TTC549 (cell line): ENCODE data around the gene KIF1A.

ENCODE experiments used
- FAIRE-seq: peaks from 2 replicates; lab custom pipeline; 2012; peaks lifted over from hg19 to GRCh38; lab: Jason Lieb, UNC

KIF1A gene

GRCh38 chr2:240719676-240720545 is 100.1 kb downstream of the KIF1A start:
- FAIRE-seq = no peak

GRCh38 chr2:240718896-240719490 is 101.0 kb downstream of the KIF1A start:
- FAIRE-seq = no peak

GRCh38 chr2:240717681-240718581 is 102.1 kb downstream of the KIF1A start:
- no peak for FAIRE-seq

GRCh38 chr2:240717181-240717641 is 102.8 kb downstream of the KIF1A start:
- no peak for FAIRE-seq

- no peak for FAIRE-seq
These were observed 103.8 kb downstream of the KIF1A start for GRCh38 chr2:240716130-240716798.

GRCh38 chr2:240714747-240715725 is 105.0 kb downstream of the KIF1A start:
- no peak for FAIRE-seq

- FAIRE-seq = no peak
These were observed 105.9 kb downstream of the KIF1A start for GRCh38 chr2:240713928-240714746.

GRCh38 chr2:240713071-240713927 is 106.7 kb downstream of the KIF1A start:
- FAIRE-seq = no peak

- no peak for FAIRE-seq
These were observed 107.9 kb downstream of the KIF1A start for GRCh38 chr2:240712121-240712520.

- no peak for FAIRE-seq
These were observed 108.3 kb downstream of the KIF1A start for GRCh38 chr2:240711701-240712100.

- FAIRE-seq = no peak
These were observed 108.7 kb downstream of the KIF1A start for GRCh38 chr2:240711296-240711695.

GRCh38 chr2:240708457-240708856 is 111.6 kb downstream of the KIF1A start:
- FAIRE-seq = no peak

- FAIRE-seq = no peak
These were observed 112.2 kb downstream of the KIF1A start for GRCh38 chr2:240707821-240708220.

GRCh38 chr2:240707043-240707756 is 112.8 kb downstream of the KIF1A start:
- no peak for FAIRE-seq

GRCh38 chr2:240705204-240705791 is 114.7 kb downstream of the KIF1A start:
- FAIRE-seq = no peak

- no peak for FAIRE-seq
These were observed 115.4 kb downstream of the KIF1A start for GRCh38 chr2:240704651-240705050.

- FAIRE-seq = no peak
These were observed 116.3 kb downstream of the KIF1A start for GRCh38 chr2:240703417-240704341.
